Activated CD8-positive, alpha-beta memory T cell treated with anti-CD3 and anti-CD28 coated beads for 48 hours (primary cell): Measurements from ENCODE around the gene CAMK1.
"Not testable (repeated sequence)": the region's sequence is repeated elsewhere in the genome, so short reads cannot be mapped to it uniquely, and the experiment has no call there.

Source experiments
- DNase-seq, 3 experiments: peaks; one replicate each; pipeline ENCODE4 v3.0.0-alpha.2; 2020; ENCODE audit warnings: low read depth in 2 of 3, low spot score in 2 of 3

Gene CAMK1

DNA sequence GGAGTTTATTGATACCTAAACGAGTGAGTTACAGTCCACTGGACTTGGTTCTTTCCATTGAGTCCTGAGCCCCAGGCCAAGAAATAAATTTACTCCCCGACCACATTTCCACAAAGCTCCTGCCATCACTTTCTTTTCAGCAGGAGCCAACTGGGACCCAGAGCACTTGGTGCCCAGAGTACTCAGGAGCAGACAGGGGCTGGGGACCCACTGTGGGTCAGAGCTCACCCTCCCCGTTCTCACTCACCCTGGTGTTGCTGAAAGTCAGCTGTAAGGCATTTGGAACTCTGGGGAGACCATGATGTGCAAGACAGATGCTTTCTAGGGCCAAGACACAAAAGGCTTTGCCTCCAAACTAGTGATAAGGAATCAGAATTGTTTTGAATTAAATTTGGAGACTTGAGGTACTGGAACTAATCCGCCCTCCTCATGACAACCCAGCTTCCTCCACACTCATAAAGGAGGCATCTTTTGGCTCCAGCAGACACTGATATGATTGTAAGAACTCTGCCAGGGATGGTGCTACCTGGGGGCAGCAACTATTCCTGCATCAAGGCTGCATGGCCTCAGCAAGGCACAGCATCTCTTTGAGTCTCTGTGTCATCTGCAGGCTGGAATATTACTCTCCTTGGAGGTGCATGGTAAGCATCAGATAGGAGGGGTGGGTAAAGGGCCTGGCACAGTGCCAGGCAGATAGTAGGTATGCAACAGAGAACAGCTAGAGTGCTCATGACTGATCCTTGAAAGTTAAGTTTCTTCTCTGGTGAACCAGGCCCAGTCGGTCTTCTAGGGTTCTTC, 7.3 kb upstream of the CAMK1 start:
- DNase-seq: no peak

DNA sequence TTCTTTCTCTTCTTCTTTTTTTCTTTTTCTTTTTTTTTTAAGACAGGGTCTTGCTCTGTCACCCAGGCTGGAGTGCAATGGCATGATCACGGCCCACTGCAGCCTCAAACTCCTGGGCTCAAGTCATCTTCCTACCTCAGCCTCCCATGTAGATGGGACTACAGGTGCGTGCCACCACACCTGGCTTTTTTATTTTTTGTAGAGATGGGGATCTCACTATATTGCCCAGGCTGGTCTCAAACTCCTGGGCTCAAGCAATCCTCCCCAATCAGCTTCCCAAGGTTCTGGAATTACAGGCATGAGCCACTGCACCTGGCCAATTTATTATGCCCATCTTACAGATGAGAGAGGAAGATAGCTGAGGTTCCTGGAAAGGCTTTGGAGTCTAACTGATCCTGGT, 1.3 kb upstream of the CAMK1 start:
- not testable (repeated sequence) for DNase-seq

DNA sequence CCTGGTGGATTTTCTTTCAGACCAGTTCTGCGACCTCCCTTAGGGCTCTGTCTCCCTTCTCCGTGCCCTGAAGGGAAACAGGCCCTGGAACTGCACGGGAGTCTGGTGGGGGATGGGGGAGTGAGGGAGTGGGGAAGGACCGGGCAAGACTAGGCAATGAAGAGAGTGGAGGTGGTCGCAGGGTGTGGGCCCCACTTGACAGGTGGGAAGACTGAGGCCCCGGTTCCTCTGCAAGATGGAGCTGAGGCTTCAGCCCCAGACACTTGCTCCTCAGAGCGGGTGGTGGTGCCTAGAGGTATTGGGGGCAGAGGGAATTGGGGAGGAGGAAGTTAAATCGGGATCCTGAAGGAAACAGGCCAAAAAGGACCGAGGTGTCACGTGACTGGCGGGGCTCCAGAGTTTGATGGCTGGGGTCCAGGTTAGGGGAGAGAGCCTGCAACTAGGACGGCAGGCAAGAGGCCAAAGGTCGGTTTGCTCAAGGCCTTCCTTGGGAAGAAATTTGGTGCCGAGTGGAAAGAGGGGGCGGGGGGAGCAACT, 597 bp upstream of the CAMK1 start:
- DNase-seq: no peak

DNA sequence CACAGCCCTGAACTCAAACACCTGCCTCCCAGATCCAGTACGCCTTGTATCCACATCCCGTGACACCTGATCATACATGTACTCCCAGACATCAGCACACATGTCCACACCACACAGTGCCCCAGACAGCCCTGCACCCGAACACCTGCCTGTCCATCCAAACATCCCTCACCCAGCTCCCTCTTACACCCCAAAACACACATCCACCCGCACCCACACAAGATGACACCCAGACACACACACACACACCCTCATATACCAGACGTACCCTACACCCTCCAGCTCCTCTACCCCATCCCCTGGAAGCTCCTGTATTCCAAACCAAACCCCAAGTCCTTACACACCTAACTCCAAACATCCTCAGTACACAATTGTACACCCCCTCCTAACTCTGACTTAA, 735 bp downstream of the CAMK1 start:
- no peak for DNase-seq

DNA sequence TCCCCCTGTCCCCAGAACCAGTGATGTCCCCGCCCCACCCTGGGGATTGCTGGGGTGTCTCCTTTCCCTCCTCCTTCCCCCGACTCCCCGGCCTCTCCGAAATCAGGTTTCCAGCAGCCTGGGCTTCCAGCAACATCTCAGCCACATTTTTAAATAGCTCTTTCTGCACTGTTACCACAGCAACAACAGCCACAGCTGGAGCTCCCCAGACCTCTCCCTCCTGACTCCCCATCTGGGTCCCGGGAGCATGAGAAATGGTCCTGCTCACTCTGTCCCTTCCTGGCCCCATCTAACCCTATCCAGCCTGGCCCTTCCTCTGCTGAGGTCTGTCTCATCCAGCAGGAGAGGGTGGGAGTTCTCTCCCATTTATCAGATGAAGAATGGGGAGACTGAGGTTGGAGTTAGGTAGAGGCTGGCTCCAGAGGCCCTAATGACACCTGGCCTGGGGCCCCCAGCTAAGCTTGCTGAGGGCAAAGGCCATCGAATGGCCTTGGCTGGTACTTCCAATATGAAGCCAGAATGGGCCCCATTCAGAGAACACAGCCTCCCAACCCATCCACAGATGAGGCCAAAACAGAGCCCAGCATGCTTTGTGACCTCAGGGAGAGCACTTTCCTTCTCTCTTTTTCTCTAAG, 1.5 kb downstream of the CAMK1 start:
- DNase-seq: no peak

DNA sequence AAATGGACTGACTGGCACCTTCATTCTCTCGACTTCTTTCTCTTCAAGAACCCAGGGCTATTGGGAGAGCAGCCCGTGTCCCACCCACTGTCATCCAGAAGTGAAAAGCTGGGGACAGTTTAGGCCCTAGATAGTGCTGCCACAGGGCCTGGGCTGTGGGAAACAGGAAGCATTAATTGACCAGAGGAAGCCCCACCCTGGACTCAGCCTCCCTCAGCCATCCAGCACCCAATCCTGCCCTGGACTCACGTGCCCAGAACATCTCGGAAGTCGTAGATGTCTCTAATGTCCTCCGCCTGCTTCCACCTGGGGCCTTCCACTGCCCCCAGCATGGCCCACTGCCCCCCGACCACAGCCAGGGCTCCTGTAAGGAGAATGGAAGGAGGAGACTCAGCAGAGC, 2.3 kb downstream of the CAMK1 start:
- DNase-seq: no peak

DNA sequence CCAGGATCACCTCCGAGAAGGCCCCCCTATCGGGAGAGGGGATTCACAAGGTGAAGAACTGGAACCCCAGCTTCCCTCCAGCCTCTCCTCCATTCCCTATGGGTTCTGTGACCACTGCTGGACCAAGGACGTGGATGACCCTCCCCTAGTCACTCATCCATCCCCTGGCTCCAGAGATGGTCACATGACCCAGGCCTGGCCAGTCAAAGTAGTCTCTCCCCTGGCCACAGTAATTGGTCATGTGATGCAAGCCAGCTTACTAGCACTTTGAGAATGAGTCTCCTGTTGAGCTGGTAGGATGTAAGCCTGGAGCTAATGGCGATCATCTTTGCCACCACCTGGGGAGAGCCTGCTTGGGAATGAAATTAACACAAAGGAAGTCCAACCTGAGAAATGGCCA, 3.9 kb downstream of the CAMK1 start:
- no peak for DNase-seq

DNA sequence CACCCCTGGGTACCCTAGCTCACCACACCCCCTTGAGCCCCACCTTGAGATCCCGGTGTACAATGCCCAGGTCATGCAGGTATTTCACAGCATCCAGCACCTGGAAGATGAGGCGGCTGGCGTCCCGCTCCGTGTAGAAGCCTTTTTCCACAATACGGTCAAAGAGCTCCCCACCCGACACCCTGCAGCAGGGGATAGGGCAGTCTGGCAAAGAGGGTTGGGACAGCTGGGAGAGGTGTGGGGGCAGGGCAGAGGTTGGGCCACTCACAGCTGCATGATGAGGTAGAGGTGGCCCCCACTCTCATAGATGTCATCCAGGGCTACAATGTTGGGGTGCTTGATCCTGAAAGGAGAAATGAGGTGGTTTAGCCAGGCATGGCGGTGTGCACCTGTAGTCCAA, 6.9 kb downstream of the CAMK1 start:
- DNase-seq: no peak

DNA sequence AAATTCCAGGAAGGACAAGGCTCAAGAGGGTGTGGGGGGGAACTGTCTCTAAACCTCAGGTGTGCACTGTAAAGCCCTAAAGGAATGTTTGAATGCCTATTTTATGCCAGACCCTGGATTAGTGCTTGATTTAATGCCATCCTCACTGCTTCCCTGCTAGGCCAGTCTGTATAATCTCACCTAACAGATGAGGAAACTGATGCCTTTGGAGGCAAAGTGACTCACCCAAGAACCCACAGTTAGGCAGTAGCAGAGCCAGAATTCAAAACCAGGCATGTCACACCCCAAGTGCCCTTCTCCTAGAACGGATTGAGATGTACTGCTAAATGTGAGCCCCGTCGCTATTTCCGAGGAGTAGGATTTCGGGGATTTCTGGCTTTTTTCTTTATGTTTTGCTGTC, 7.8 kb downstream of the CAMK1 start:
- no peak for DNase-seq

DNA sequence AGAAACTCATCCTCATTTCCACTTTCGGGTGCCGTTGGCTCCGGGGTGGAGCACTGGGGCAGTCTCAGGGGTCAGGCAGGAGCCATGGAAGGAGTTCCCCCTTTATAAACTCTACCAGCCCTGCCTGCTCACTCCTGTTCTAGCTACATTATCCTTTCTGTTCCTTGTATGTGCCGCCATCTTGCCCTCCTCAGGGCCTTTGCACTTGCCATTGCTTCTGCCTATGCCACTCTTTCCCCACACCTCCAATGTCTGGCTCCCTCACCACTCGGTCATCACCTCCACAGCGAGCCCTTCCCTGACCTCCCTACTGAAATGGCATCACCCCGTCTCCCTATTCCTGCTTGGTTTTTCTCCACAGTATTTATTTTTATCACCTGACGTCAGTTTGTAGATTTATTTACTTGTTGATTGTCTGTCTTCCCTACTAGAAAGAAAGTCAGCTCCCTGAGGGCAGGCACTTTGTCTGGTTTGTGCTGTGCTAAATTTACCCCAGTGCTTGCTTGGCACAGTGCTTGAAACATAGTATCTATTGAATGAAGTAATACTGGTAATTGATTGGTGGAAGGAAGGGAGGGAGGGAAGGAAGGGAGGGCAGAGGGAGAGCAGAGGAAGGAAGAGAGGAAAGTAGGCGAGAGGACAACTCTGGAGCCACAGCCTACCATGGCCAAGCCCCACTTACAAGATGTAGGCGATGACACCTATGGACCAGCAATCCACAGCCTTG, 8.8 kb downstream of the CAMK1 start:
- no peak for DNase-seq

DNA sequence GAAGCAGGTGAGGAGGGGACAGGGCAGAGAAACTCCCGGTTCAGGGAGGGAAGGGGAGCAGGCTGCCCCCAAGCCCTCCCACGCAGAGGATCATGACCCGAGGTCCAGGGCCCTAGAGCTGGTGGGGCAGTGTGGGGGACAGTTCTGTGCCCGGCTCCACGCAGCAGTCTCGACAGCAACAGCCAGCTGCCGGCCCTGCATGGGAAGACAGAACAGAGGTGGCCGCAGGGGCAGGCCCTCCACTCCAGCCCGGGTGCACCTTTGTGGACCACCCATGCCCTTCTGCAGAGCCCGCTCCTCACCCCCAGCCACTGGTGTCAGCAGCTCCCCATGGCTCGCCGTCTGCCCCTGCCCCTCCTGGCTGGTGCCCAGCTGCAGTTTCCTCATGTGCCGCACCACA, 12.3 kb downstream of the CAMK1 start:
- DNase-seq: no peak

DNA sequence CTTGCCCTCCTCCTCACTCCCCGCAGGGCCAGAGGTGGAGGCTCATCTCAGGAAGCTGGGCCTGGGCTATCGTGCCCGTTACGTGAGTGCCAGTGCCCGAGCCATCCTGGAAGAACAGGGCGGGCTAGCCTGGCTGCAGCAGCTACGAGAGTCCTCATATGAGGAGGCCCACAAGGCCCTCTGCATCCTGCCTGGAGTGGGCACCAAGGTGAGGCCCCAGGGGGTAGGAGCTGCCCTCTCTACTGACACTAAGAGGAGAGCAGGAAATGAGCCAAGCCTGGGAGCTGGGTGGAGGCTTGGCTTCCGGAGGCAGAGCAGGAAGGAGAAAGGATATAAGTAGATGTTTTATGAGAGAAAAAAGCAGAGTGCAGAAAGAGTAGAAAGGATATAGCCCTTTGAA, 15.1 kb downstream of the CAMK1 start:
- DNase-seq: no peak

DNA sequence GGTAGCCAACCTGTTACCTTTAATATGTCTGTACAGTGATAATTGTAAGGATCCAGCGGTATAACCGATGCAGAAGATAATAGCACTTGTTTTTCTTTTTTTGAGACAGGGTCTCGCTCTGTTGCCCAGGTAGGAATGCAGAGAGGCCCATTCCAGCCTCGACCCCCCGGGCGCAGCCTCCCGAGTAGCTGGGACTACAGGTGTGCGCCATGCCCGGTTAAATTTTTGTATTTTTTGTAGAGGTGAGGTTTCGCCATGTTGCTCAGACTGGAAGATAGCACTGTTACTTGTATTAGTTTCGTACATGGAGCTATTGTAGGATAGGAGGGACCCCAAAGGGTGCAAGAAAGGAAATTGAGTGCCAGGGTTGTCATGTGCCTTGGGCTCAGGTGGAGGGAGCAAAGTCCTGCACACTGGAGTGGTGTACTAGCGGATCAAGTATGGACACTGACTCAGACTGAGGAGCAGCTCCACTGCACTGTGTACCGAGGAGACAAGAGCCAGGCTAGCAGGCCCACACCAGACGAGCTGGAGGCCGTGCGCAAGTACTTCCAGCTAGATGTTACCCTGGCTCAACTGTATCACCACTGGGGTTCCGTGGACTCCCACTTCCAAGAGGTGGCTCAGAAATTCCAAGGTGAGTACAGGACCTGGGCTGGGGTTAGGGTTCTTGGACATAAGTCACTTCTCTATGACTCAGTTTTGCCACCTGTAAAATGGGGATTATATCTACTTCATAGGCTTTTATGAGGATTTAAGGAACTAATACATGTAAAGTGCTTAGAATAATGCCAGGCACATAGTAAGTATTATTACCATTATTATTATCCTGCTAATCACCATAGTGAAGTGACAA, 19.0 kb downstream of the CAMK1 start:
- no peak for DNase-seq

DNA sequence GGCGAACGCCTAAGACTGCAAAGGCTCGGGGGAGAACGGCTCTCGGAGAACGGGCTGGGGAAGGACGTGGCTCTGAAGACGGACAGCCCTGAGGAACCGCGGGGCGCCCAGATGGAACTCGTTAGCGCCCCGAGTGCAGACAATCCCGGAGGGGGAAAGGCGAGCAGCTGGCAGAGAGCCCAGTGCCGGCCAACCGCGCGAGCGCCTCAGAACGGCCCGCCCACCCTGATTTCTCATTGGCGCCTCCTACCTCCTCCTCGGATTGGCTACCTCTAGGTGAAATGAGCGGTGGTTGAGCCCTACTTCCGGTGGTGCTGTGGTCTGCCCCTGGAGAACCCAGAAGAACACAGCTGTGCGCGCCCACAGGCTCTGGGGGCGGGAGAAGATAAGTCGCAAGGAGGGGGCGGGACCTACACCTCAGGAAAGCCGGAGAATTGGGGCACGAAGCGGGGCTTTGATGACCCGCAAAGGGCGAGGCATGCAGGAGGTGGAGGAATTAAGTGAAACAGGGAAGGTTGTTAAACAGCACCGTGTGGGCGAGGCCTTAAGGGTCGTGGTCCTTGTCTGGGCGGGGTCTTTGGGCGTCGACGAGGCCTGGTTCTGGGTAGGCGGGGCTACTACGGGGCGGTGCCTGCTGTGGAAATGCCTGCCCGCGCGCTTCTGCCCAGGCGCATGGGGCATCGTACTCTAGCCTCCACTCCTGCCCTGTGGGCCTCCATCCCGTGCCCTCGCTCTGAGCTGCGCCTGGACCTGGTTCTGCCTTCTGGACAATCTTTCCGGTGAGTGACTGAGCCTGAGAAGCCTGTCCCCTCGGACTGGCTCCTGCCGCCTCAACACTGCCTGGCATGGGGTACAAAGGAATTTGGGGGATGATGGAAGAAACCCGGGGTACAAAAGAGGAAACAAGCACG, 19.8 kb downstream of the CAMK1 start, which contains the start of gene OGG1:
Gene OGG1 (plus strand): TSS at position 308 of the 911 bp plus-strand sequence. CDS start 335 bp downstream, at position 643.
- peak; percentile 88 to 93 (median 90) for DNase-seq

DNA sequence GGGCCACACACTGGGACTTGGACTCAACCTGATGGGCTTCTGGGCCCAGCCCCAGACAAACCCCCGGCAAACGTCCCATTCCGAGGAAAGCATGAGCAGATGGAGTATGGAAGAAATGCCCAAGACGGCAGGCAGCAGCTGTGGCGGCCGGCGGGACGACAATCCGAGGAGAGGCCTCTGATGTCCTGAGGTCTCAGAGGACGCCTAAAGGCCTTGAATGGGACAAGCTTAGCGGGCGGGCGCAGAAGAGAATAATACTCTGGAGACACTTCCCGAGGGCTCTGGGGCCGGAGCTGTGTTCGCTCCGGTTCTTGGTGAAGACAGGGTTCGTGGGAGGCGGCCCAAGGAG, 20.5 kb downstream of the CAMK1 start:
- no peak for DNase-seq

DNA sequence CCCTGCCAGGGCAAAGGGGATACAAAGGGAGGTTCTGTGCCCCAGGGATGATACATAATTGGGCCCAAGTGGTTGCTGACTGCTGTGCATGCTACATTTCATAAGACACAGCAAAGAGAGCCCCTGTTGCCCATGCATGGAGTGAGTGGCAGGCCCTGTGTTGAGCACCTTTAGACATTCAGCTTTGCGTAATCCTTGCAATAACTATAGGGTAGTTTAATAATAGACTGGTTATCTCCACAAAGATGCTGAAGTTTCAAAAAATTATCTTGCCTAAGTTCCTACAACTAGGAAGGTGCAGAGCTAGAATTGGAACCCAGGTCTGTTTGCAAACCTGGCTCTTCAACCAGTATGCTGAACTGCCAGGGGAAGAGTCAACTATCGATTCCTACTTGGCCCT, 21.7 kb downstream of the CAMK1 start:
- DNase-seq: no peak

DNA sequence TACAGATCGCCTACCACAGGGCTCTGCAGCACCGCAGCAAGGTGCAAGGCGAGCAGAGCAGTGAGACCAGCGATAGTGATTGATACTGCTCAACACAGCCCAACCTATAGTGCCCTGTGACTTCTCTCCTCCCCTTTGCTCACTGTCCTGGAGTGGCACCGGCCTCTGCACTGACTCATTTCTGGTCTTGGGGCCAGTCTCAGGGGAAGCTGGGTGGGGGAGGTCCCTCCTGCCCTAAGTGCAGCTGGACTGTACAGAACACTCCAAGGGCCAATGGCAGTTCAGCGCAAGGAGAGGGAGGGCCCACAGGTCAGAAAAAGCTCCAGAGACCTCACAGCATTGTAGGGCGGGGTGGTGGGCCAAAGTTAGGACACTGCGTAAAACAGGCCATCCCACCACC, 22.5 kb downstream of the CAMK1 start:
- DNase-seq: no peak

DNA sequence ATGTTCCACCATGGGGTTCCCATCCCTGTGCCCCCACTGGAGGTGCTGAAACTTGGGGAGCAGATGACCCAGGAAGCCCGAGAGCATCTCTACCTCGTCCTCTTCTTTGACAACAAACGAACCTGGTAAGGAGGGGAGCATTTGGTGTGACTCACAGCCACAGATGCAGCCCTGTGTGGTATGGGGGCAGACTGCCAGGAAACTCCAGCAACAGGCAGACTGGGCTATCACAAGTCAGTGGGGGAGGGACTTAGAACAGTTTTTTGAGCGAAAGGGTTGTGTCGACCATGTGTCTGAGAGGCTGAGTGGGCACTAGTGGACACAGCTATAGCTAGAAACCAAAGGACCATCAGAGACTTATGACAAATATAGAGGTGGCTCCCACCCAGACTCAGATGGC, 23.4 kb downstream of the CAMK1 start:
- no peak for DNase-seq

DNA sequence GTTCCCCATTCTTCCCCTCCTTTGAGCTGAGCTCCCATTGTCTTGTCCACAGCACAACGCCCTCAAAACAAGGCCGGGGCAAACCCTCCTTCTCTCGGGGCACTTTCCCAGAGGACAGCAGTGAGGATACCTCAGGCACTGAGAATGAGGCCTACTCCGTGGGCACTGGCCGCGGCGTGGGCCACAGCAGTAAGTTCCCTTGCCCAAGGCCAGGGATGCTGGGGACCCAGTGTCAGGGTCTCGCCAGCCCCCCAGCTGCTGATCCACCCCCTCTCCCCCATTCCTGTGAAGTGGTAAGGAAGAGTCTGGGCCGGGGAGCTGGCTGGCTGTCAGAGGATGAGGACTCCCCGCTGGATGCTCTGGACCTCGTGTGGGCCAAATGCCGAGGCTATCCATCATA, 24.2 kb downstream of the CAMK1 start:
- DNase-seq: no peak

DNA sequence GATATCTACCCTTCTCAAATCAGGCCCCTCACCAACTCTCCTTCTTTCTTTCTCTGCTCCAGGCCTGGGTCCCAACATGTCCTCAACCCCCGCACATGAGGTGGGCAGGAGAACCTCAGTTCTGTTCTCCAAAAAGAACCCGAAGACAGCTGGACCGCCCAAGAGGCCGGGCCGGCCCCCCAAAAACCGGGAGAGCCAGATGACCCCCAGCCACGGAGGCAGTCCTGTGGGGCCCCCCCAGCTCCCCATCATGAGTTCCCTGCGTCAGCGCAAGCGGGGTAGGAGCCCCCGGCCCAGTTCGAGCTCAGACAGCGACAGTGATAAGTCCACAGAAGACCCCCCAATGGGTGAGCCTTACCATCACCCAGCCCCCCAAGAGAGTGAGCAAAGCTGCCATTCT, 25.6 kb downstream of the CAMK1 start:
- DNase-seq: no peak
